Left lobe of liver (tissue), 2 donors: ENCODE data around the gene C10orf67. TPM values are rescaled to one million over a fixed set of nuclear protein-coding genes. Genes with fewer than 3 reads are reported as not detected.

ENCODE experiments used
- ATAC-seq: fragments of 200-7000 bp; cut with Tn5 transposase; one replicate; pipeline ENCODE4 v1.9.1; 2020; ENCODE audit warnings: mild to moderate bottlenecking, moderate library complexity
- DNase-seq: peaks from one replicate; pipeline ENCODE4 v3.0.0-alpha.2; 2020; ENCODE audit warnings: low spot score
- total RNA-seq: library from RNA; stranded (reverse); gene quantifications from one replicate; pipeline ENCODE4 v1.2.1, GENCODE V29; 2021
- donor health status: DM: no; HTN: no; CAD: no; lungs with moderate emphysema.
- donor health status: DM: no; HTN: yes; CAD: no.

Gene C10orf67
- total RNA-seq, 1 donor from 2014 or later = not detected

GRCh38 chr10:23174977-23175512, 169.6 kb downstream of the C10orf67 start:
- DNase-seq (no peak), ATAC-seq (no peak)

GRCh38 chr10:23174074-23174976, 170.3 kb downstream of the C10orf67 start:
- no peak for ATAC-seq
- DNase-seq = no peak

DNA sequence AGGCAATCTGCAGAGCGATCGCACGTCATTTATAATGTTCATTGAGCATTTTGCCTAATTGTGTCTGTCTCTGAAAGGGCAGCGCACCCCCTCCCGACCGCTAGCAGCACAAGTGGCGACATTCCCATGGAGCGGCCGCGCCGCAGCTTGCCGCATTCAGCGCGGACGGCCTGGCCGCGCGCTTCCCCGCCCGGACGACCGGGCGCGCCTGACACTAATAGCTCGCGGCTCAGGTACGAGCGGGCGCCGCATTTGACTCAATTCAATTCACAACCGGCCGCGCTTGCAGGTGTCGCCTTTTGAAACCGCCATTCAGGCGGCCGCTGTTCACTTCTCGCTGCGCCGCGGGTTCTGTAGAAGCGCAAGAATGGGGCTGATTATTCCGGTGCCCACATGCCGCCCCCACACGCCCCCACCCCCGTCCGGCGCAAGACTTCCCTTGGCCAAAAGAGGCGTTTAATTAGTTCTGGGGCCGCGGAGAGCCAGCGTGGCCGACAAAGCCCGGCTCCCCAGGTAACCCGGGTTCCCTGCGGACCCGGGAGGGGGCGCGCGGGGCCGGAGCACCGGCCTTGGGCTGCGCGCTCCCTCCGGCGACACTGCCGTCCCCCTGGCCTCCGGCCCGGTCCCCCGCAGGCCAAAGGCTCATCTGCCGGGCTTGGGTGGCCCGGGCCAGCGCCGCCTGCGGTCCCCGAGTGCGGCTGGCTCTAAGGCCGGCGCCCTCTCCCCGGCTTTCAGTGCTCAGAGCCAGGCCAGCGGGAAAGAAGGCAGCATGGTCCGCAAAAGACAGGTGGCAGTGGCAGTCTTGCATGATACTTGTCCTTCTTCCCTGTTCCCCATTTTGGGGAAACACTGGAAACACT, 171.2 kb downstream of the C10orf67 start:
- DNase-seq (no peak), ATAC-seq (no peak)

DNA sequence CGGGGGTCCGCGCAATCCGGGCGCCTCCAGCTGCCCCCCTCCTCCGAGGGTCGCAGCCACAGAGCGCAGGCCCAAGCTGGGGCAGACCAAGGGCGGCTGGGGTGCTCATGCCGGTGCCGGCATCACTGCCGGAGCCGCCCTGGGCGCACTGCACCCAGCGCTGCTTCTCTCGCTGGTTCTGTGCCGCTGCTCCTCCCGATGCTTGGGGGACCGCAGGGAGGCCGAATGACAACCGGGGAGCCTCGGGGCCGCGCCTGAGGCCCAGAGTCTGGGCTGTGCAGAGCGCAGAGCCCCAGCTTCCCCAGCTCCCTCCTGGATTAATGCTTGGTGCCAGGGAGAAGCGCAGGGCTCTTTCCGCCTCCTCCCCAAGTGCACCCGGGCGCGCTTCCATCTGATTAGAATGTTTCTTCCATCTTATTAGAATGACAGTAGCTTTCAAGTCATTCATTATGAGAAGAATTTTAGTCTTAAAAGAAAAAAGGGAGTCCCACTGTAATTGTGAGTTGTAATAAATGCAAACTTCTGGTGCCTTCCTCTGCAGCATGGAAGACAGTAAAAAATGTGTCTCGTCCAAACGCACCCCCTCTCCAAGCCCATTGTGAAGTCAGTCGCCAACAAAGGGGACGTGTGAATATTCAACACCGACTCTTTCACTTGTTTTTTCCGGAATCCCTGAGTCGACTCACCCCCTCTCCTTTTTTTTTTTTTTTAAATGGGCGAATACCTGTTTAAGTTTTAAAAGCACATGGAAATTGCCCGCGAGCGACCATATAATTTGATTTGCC, 172.0 kb downstream of the C10orf67 start:
- DNase-seq (no peak), ATAC-seq (no peak)

GRCh38 chr10:23171232-23171876, 173.2 kb downstream of the C10orf67 start:
- ATAC-seq = peak; percentile 73
- DNase-seq = no peak

GRCh38 chr10:23158370-23158769, 186.2 kb downstream of the C10orf67 start:
- ATAC-seq = peak; percentile 96
- no peak for DNase-seq

GRCh38 chr10:23157691-23158369, 186.8 kb downstream of the C10orf67 start:
- no peak for DNase-seq
- ATAC-seq = peak; percentile 81

- DNase-seq = no peak
Observed at GRCh38 chr10:23157239-23157681, 187.3 kb downstream of the C10orf67 start.

DNA sequence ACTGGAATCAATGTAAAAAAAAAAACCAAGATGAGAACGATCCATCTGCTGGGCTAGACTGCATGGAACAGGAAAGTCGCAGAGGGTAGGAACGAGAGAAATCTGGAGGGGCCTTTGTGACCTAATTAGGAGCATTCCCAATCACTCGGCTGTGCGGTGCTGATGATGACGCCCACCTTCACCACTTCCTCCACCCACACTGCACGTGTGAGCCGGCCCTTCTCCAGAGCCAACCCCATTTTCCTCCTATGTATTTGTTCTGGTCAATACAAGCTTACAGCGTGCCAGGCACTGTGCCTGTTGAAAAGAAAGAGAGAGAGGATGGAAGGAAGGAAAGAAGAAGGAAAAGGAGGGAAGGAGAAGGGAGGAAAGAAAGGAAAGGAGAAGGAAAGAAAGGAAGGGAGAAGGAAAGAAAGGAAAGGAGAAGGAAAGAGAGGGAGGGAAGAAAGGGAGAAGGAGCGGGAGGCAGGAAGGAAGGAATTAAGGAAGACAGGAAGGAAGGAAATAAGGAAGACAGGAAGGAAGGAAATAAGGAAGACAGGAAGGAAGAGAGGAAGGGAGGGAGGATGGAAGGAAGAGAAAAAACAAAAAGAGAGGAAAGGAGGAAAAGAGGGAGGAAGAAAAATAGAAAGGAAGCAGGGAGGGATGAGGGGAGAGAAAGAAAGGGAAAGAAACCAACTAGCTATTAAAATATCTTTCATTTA, 188.0 kb downstream of the C10orf67 start:
- ATAC-seq (no peak), DNase-seq (no peak)

More at GRCh38 chr10:23157239-23157681, 187.3 kb downstream of the C10orf67 start:
- no peak for ATAC-seq

DNA sequence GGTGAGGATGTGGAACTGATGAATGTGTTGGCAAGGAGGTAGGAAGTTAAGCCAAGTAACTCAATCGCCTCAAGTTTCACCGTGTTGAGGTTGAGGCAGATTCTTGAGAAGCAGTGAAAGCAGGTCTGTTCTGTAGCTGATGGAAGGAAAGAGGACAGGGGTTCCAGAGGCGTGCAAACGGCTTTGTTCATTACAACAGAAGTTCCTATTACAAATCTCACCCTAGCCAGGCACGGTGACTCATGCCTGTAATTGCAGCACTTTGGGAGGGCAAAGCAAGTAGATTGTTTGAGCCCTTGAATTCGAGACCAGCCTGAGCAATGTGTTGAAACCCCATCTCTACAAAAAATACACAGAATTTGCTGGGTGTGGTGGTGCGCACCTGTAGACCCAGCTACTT, 189.4 kb downstream of the C10orf67 start:
- DNase-seq = no peak
- ATAC-seq = no peak

Other genes starting within 250 kb of the C10orf67 start
- 34.2 TPM for gene MSRB2, start 249.2 kb downstream of the C10orf67 start, total RNA-seq
- not detected for gene PTF1A, start 152.5 kb downstream of the C10orf67 start, total RNA-seq
- gene OTUD1, start 94.3 kb upstream of the C10orf67 start, total RNA-seq = 5.2 TPM